GM23248 (cell line): ENCODE measurements around the gene TMEM273. TPM values are rescaled to one million over a fixed set of nuclear protein-coding genes. Genes with fewer than 3 reads are reported as not detected.

Experiments
- DNase-seq: peaks from one replicate; pipeline ENCODE4 v3.0.0-alpha.2; 2015
- H2AFZ ChIP-seq: fragments of 200-600 bp; sonication (generic); 2 replicates; pipeline ENCODE4 v1.6.1; 2016; ENCODE audit warnings: antibody characterized with exemption
- H3F3A ChIP-seq: fragments of 200-600 bp; sonication (generic); 2 replicates; pipeline ENCODE4 v1.6.1; 2016; ENCODE audit warnings: mild to moderate bottlenecking, antibody characterized with exemption, mixed run types; ENCODE audit not compliant: insufficient read depth
- H3K27ac ChIP-seq: fragments of 200-600 bp; sonication (generic); 2 replicates; pipeline ENCODE4 v1.5.1; 2016; ENCODE audit warnings: mild to moderate bottlenecking
- H3K27me3 ChIP-seq: fragments of 200-600 bp; sonication (generic); replicated peaks from 2 replicates; pipeline ENCODE4 v1.6.1; 2016; ENCODE audit warnings: mild to moderate bottlenecking; ENCODE audit not compliant: insufficient read depth
- H3K36me3 ChIP-seq: fragments of 200-600 bp; sonication (generic); 2 replicates; pipeline ENCODE4 v1.6.1; 2016; ENCODE audit warnings: low read depth, mild to moderate bottlenecking
- H3K4me1 ChIP-seq: fragments of 200-600 bp; sonication (generic); 2 replicates; pipeline ENCODE4 v1.6.1; 2016; ENCODE audit warnings: mild to moderate bottlenecking; ENCODE audit not compliant: insufficient read depth
- H3K4me2 ChIP-seq: fragments of 200-600 bp; sonication (generic); one replicate; pipeline ENCODE4 v1.6.1; 2016; ENCODE audit warnings: mild to moderate bottlenecking; ENCODE audit not compliant: unreplicated experiment
- H3K4me3 ChIP-seq: fragments of 200-600 bp; sonication (generic); 2 replicates; pipeline ENCODE4 v1.5.1; 2016; ENCODE audit warnings: mild to moderate bottlenecking
- H3K79me2 ChIP-seq: fragments of 200-600 bp; sonication (generic); 2 replicates; pipeline ENCODE4 v1.6.1; 2016; ENCODE audit warnings: mild to moderate bottlenecking; ENCODE audit not compliant: insufficient read depth
- H3K9ac ChIP-seq: fragments of 200-600 bp; sonication (generic); 2 replicates; pipeline ENCODE4 v1.6.1; 2016; ENCODE audit warnings: mild to moderate bottlenecking
- H3K9me2 ChIP-seq: fragments of 200-600 bp; sonication (generic); 2 replicates; pipeline ENCODE4 v1.6.1; 2016; ENCODE audit warnings: mixed run types, mild to moderate bottlenecking, moderate library complexity; ENCODE audit not compliant: insufficient read depth
- H3K9me3 ChIP-seq: fragments of 200-600 bp; sonication (generic); one replicate; pipeline ENCODE4 v1.6.1; 2017; ENCODE audit warnings: low read depth
- H4K20me1 ChIP-seq: fragments of 200-600 bp; sonication (generic); 2 replicates; pipeline ENCODE4 v1.6.0; 2016; ENCODE audit not compliant: insufficient read depth
- EZH2 ChIP-seq: fragments of 200-600 bp; sonication (generic); IDR thresholded peaks from 2 replicates; pipeline ENCODE4 v1.6.1; 2018; ENCODE audit warnings: antibody characterized with exemption, mild to moderate bottlenecking; ENCODE audit not compliant: insufficient read depth, poor library complexity, severe bottlenecking
- EZH2phosphoT487 ChIP-seq: fragments of 200-600 bp; sonication (generic); IDR thresholded peaks from 2 replicates; pipeline ENCODE4 v1.6.1; 2018; ENCODE audit warnings: antibody characterized with exemption, moderate library complexity, mild to moderate bottlenecking, low read depth; ENCODE audit not compliant: insufficient read depth
- WGBS, 2 experiments: methylation state at CpG; one replicate each; pipeline ENCODE4 v1.1.6; 2015 to 2017; ENCODE audit warnings: low lambda C conversion rate in 2 of 2, low coverage in 1 of 2; ENCODE audit errors: missing lambda C conversion rate in 2 of 2; 5-methylcytosine and 5-hydroxymethylcytosine counted together
- in situ Hi-C: fragments of 300-500 bp; cut with MboI; formaldehyde crosslinking; loops from 2 replicates; pipeline ENCODE4 v1.15.0; 2020
- polyA plus RNA-seq: library from polyadenylated mRNA; unstranded; fragments of >200 nt; fragmentation: Nextera tagmentation; extraction: Ambion mirVana; gene quantifications from 2 replicates; pipeline ENCODE4 v1.2.1, GENCODE V29; 2016
- total RNA-seq: library from RNA; depleted of rRNA; stranded (reverse); fragments of >200 nt; shearing (Covaris generic); gene quantifications from 2 replicates; pipeline ENCODE4 v1.2.3, GENCODE V29; 2014

TMEM273 gene
- total and polyA plus RNA-seq, 2 experiments from 2014 or later: not detected

DNA sequence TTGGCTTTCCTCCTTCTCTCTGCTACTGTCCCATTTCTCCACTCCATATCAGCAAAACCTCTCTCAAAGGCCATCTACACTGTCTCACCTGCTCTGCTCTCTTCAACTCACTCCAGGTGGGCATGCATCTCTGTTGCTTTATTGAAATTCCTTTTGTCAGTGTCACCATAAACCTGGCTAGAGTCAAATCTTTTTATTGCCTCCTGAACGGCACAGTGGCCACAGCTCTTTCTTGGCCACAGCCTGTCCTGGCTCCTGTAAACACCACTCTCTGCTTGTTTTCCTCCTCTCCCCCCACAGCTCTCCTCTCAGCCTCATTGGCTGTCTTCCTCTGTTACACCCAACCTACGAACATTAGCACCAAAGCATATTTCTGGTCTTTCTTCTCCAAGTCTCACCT is 31.1 kb upstream of the TMEM273 start:
- 55 to 78% methylated on average over 2 of the region's 2 CpGs for WGBS, 2 experiments
- no peaks in the 10 kb centered on the region for H3F3A ChIP-seq
- TF ChIP-seq EZH2: no peak
- no peak for TF ChIP-seq EZH2phosphoT487
- no peak overlapping the region for H3K27ac ChIP-seq
- H3K4me1 ChIP-seq: peaks cover 10% of the 10 kb centered on the region
- H3K4me3 ChIP-seq: no peak overlapping the region
- no peaks in the 10 kb centered on the region for H3K9me3 ChIP-seq
- no peak overlapping the region for H3K4me2 ChIP-seq
- H2AFZ ChIP-seq: no peak overlapping the region
- H3K27me3 ChIP-seq: peaks cover 21% of the 10 kb centered on the region
- in situ Hi-C loops: no loop called here
- H3K79me2 ChIP-seq: no peaks in the 10 kb centered on the region
- no peaks in the 10 kb centered on the region for H4K20me1 ChIP-seq
- H3K36me3 ChIP-seq: no peaks in the 10 kb centered on the region
- no peak overlapping the region for H3K9ac ChIP-seq
- DNase-seq: no peak
- no peaks in the 10 kb centered on the region for H3K9me2 ChIP-seq

DNA sequence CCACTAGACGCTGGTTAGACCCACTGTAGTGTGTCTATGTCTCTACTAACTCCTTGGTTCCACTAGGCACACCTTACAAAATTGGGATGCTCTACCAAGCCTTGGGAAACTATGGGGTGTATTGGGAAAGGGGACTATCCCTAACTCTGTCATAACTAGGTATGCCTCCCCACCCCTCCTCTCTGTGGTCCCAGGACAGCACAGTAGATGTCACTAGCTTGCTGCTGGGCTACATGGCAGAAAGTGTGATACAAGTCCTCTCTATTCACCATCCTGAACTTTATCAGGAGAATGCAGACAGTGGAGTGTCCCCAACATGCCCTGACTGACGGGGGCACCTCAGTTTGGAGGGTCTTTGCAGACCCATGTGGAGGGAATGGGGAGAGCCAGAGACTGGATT is 30.3 kb upstream of the TMEM273 start:
- WGBS, 2 experiments: 17 to 51% methylated on average over 2 of the region's 2 CpGs
- Histone ChIP-seq H3K4me3 (no peak overlapping the region), H2AFZ (no peak overlapping the region)

DNA sequence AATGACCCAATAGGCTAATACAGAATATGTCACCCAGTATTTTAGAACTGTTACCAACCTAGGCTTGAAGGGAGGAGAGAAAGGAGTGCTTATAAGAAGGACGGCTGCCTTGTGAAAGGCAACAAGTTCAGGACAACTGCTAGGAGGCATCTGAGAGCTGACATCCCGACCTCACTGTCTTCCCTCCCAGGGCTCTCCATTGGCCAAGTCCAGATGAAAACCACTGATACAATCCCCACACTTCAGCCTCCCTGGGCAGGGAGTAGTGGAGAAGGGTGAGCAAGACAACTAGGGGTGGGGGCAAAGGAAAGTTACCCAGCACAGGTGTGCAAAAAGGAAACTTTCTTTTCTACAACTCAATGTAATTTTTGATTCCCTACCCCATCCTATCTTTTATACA is 29.5 kb upstream of the TMEM273 start:
- Histone ChIP-seq H3F3A (no peaks in the 10 kb centered on the region), H3K9me2 (no peaks in the 10 kb centered on the region), H3K36me3 (no peaks in the 10 kb centered on the region), H3K27ac (no peak overlapping the region), H3K9me3 (no peaks in the 10 kb centered on the region), H3K79me2 (no peaks in the 10 kb centered on the region), H3K4me2 (no peak overlapping the region), H3K27me3 (peaks cover 34% of the 10 kb centered on the region), H3K9ac (no peak overlapping the region), H3K4me3 (no peak overlapping the region), H3K4me1 (peaks cover 10% of the 10 kb centered on the region), H2AFZ (no peak overlapping the region), H4K20me1 (no peaks in the 10 kb centered on the region)
- TF ChIP-seq EZH2phosphoT487 (no peak), EZH2 (no peak)
- 51% methylated on average over 2 of the region's 2 CpGs for WGBS, 2 experiments
- DNase-seq: no peak
- in situ Hi-C loops: no loop called here

More for the DNA sequence above, 30.3 kb upstream of the TMEM273 start:
- no peak overlapping the region for H3K4me2 ChIP-seq
- H3K9me3 ChIP-seq: no peaks in the 10 kb centered on the region
- peaks cover 29% of the 10 kb centered on the region for H3K27me3 ChIP-seq
- no peak for DNase-seq
- H3K9me2 ChIP-seq: no peaks in the 10 kb centered on the region
- H3K4me1 ChIP-seq: peaks cover 10% of the 10 kb centered on the region
- no peaks in the 10 kb centered on the region for H3K79me2 ChIP-seq
- H3K27ac ChIP-seq: no peak overlapping the region
- in situ Hi-C loops: no loop called here
- H4K20me1 ChIP-seq: no peaks in the 10 kb centered on the region
- no peak overlapping the region for H3K9ac ChIP-seq
- no peaks in the 10 kb centered on the region for H3K36me3 ChIP-seq
- no peak for TF ChIP-seq EZH2phosphoT487
- TF ChIP-seq EZH2: no peak
- H3F3A ChIP-seq: no peaks in the 10 kb centered on the region

- in situ Hi-C loops: no loop called here
Observed at GRCh38 chr10:49213211-49213610, 25.0 kb upstream of the TMEM273 start.

GRCh38 chr10:49212783-49213182 is 24.6 kb upstream of the TMEM273 start:
- no peaks in the 10 kb centered on the region for H4K20me1 ChIP-seq
- H3K4me1 ChIP-seq: no peaks in the 10 kb centered on the region
- no peak overlapping the region for H3K9ac ChIP-seq
- no peak overlapping the region for H3K4me3 ChIP-seq
- no peak overlapping the region for H3K4me2 ChIP-seq
- no peak overlapping the region for H3K27ac ChIP-seq
- DNase-seq: no peak
- TF ChIP-seq EZH2 (no peak), EZH2phosphoT487 (no peak)
- no peaks in the 10 kb centered on the region for H3K9me2 ChIP-seq
- no peaks in the 10 kb centered on the region for H3F3A ChIP-seq
- in situ Hi-C loops: no loop called here
- H3K79me2 ChIP-seq: no peaks in the 10 kb centered on the region
- peaks cover 49% of the 10 kb centered on the region for H3K27me3 ChIP-seq
- no peaks in the 10 kb centered on the region for H3K9me3 ChIP-seq
- H2AFZ ChIP-seq: no peak overlapping the region
- WGBS, 2 experiments: 0 to 10% methylated on average over 1 of the region's 1 CpG
- H3K36me3 ChIP-seq: no peaks in the 10 kb centered on the region

More at GRCh38 chr10:49213211-49213610, 25.0 kb upstream of the TMEM273 start:
- no peak overlapping the region for H3K4me2 ChIP-seq
- TF ChIP-seq EZH2 (no peak), EZH2phosphoT487 (no peak)
- H3K4me1 ChIP-seq: no peaks in the 10 kb centered on the region
- no peak overlapping the region for H2AFZ ChIP-seq
- H3K36me3 ChIP-seq: no peaks in the 10 kb centered on the region
- no peaks in the 10 kb centered on the region for H3K9me2 ChIP-seq
- H3K79me2 ChIP-seq: no peaks in the 10 kb centered on the region
- H3K9ac ChIP-seq: no peak overlapping the region
- H3K27ac ChIP-seq: no peak overlapping the region
- H3K4me3 ChIP-seq: no peak overlapping the region
- no peaks in the 10 kb centered on the region for H3K9me3 ChIP-seq
- no peak for DNase-seq
- H4K20me1 ChIP-seq: no peaks in the 10 kb centered on the region
- H3K27me3 ChIP-seq: peaks cover 46% of the 10 kb centered on the region
- WGBS, 2 experiments: 14 to 25% methylated on average over 3 of the region's 3 CpGs
- no peaks in the 10 kb centered on the region for H3F3A ChIP-seq
